HG03558 (cell line): Measurements from ENCODE around the gene NDUFS4.
"Not testable (repeated sequence)": the region's sequence is repeated elsewhere in the genome, so short reads cannot be mapped to it uniquely, and the experiment has no call there.

Experiments
- ATAC-seq: cut with Tn5 transposase; IDR thresholded peaks from one replicate; pipeline ENCODE4 v1.9.1; 2021; ENCODE audit warnings: moderate number of reproducible peaks; ENCODE audit not compliant: unreplicated experiment; ENCODE audit errors: extremely low read depth

The NDUFS4 gene

DNA sequence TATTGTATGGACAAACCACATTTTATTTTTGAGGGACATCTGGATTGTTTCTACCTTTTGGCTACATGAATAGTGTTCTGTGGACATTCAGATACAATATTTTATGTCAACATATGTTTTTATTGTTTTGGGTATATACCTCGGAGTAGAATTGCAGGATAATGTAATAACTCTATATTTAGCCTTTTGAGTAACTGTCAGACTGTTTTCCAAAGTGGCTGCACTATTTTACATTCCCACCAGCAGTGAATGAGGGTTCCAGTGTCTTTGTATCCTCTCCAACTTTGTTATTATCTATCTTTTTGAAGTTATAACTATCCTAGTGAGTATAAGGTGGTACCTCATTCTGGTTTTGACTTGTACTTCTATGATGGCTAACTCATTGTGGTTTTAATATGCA is 11.0 kb downstream of the NDUFS4 start:
- no peak for ATAC-seq

DNA sequence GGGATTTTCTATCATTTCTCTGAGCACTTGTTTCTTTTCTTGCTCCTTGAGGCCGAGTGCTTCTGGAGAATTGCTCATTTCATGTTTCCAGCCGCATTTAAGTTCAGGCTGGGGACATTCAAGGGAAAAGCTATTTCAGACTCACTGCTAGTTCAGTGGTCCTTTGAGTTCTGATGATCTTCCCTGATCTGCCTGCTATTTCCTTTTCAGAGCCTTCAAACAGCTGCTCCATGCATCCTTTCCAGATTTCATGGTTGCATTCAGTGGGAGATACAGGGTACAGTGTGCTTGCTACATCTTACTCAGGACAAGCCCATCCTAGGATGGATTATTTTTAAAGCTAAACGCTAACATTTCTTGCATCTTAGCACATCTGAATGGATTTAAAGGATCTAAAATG is 14.7 kb downstream of the NDUFS4 start:
- ATAC-seq = no peak

GRCh38 chr5:53575831-53576230 is 15.4 kb downstream of the NDUFS4 start:
- no peak for ATAC-seq

DNA sequence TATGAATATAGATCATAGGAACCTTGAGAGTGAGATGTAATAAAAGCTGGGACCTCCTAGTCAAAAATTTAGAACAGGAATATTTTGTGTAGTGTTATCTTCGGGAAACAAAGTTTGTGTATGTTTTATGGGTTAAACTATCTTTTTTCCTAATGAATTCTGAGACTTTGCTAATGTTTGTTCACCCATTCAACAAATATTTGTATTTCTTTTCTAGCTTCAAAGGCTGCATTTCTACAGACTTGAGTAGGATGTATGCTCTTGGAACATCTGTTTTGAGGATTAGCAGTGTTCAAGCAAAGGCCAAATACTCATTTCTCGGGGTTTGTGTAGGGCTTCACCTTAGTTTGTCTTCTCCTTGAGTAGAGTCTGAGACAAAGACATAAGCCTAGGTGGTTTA is 16.2 kb downstream of the NDUFS4 start:
- ATAC-seq = no peak

GRCh38 chr5:53578854-53579253 is 18.4 kb downstream of the NDUFS4 start:
- ATAC-seq = no peak

DNA sequence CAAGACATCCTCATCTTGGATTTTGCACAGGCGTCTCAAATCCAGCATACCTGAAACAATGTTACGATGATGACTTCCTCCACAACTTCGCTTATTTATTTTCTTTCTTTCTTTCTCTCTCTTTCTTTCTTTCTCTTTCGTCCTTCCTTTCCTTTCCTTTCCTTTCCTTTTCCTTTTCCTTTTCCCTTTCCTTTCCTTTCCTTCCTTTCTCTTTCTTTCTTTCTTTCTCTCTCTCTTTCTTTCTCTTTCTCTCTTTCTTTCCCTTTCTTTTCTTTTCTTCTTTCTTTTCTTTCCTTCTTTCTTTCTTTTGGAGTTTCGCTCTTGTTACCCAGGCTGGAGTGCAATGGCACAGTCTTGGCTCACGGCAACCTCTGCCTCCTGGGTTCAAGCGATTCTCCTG is 20.1 kb downstream of the NDUFS4 start:
- no peak for ATAC-seq

GRCh38 chr5:53582225-53582624 is 21.8 kb downstream of the NDUFS4 start:
- ATAC-seq = no peak

DNA sequence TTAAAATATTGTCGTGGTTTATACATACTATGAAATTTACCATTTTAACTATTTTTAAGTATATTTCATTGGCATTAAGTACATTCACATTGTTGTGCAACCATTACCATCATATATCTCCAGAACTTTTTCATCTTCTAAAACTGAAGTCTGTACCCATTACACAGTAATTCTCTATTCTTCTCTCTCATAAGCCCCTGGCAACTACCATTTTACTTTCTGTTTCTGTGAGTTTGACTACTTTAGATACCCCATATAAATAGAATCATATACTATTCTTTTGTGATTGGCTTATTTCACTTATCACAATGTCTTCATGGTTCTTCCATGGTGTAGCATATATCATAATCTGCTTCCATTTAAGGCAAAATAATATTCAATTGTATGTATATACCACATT is 30.3 kb downstream of the NDUFS4 start:
- no peak for ATAC-seq

- ATAC-seq = no peak
Measured at GRCh38 chr5:53594419-53594818, 34.0 kb downstream of the NDUFS4 start.

- ATAC-seq = no peak
Measured at GRCh38 chr5:53597894-53598293, 37.5 kb downstream of the NDUFS4 start.

DNA sequence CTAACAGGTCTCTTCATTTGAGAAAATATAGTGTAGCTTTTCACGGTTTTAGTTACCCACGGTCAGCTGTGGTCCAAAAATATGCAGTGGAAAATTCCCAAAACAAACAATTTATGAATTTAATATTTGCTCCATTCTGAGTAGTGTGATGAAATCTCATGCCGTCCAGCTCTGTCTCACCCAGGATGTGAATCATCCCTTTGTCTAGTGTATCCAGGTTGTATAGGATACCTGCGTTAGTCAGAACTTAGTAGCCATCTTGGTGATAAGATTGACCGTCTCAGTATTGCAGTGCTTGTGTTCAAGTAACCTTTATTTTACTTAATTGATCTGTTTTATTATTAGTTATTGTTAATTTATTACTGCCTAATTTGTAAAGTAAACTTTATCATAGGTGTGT is 41.1 kb downstream of the NDUFS4 start:
- no peak for ATAC-seq

DNA sequence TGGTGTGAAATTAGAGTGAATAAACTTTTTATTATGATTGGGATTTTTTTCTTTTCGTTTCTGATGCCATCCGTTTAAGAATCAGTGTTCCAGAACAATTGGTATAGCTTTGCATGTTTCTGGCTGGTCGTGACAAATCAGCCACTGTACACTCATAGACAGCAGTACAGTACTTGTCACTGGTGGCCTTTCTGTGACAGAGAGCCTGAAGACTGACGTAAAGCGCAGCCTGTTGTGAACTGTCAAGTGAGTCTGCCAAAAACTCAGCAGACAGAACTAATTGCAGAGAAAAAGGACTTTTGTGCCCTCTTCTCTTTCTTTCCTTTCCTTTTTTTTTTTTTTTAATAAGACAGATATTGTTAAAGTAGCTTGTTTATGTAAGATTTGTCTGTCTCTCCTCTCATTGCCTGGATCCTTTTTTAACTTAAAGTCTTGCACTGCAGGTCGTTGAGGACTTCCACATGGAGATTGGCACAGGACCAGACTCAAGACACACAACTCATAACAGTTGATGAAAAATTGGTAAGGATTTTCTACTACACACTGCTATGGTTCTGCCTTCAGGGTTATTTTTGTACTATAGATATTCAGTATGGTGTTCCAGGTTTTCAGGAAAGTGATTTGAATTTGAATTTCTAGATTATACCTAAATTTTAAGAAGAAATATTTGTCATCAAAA is 42.7 kb downstream of the NDUFS4 start:
- no peak for ATAC-seq

- ATAC-seq = no peak
Measured at GRCh38 chr5:53604309-53604708, 43.9 kb downstream of the NDUFS4 start.

GRCh38 chr5:53607886-53608285 is 47.4 kb downstream of the NDUFS4 start:
- ATAC-seq = no peak

- not testable (repeated sequence) for ATAC-seq
Measured at GRCh38 chr5:53608897-53609296, 48.5 kb downstream of the NDUFS4 start.

GRCh38 chr5:53613061-53613460 is 52.6 kb downstream of the NDUFS4 start:
- ATAC-seq = no peak

DNA sequence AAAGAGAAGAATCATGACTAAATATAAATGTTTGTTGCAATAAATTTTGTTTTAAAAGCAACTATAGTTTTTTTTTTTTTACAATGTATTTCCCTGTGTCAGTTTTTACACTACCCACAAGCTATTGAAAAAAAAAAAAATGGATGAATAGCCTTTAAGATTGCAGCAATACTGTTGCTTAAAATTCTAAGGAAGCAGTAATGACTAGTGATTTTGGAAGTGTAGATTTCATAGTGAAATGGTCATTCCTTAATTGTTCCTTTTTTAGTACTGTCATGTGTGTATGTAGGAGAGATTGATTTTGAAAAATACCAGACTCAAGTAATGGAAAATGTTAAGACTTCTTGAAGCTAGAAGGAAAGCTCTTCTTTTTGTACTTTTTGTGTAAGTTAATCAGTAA is 53.1 kb downstream of the NDUFS4 start:
- ATAC-seq = no peak

- ATAC-seq = no peak
Measured at GRCh38 chr5:53614376-53614885, 54.0 kb downstream of the NDUFS4 start.

DNA sequence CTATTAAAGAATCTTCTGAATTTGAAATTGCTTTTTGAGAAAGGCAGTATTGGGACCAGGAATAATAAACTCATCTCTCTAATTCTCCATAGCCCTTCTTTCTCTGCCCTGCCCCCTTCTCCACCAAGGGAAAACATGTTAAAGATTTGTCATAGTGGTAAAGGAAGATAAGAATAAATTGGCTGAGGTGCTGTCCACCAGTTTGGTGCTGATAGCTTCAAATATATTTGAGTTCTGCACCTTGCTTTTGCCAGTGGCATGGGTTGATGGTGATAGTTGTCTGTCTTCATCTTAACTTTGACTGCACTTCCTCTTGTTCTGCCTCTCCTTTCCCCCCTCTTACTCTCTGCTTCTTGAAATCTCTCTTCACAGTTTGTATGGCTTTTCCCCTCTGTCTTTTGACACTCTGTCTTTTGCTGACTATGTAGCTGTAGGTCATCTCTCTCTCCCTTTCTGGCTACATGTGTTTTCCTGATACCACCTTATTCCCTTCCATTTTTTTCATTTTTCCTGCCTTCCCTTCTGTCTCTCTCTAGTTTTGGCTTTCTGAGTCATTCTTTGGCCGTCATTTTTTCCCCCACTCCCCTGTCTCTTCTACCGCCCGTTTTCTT is 56.6 kb downstream of the NDUFS4 start:
- ATAC-seq = no peak

GRCh38 chr5:53631251-53631650 is 70.8 kb downstream of the NDUFS4 start:
- ATAC-seq = no peak

DNA sequence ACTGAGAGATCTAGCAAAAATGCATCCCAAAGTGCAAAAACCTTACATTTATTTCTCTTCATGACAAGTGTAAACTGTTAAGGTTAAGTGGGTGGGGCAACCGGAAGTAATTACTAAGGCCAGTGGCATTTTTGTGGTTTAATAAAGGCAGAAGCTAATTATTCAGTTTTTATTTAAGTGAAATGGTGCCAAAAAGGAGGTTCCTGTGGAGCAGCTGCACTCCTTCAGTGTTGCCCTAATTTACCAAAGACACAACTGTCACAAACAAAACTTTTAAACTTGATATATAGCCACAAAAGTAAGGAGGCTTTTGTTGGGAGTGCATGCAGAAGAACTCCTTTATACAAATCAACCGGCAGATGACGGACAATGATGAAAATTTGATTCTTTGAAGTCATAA is 81.6 kb downstream of the NDUFS4 start:
- no peak for ATAC-seq

GRCh38 chr5:53643445-53643844 is 83.0 kb downstream of the NDUFS4 start:
- no peak for ATAC-seq
